ENCODE measurements around the gene UST. TPM values are rescaled to one million over a fixed set of nuclear protein-coding genes. Genes with fewer than 3 reads are reported as not detected.

The UST gene
- total RNA-seq, 1 experiment from 2014 or later: 32.1 TPM

- Mint-ChIP-seq H3K27me3 (ENCODE audit: low read depth) (no peaks in the 10 kb centered on the region), H3K9me3 (peaks cover 9% of the 10 kb centered on the region; the same call in 1 of the 2 replicates), H3K36me3 (peaks cover 11% of the 10 kb centered on the region), H3K4me3 (no peak overlapping the region), H3K27ac (no peak overlapping the region), H3K4me1 (peaks cover 62% of the 10 kb centered on the region)
- DNase-seq (ENCODE audit: low spot score): no peak
- ATAC-seq: no peak
- POLR2A ChIA-PET: no interaction called here
- TF ChIP-seq ATF6 (CRISPR knock-in tag; IDR thresholded peaks at IDR 0.05) (no peak), ZNF317 (CRISPR knock-in tag; IDR thresholded peaks at IDR 0.05; ENCODE audit: borderline replicate concordance, low read depth) (no peak), FOXP4 (CRISPR knock-in tag; IDR thresholded peaks at IDR 0.05) (no peak), TEAD1 (CRISPR knock-in tag; IDR thresholded peaks at IDR 0.05) (no peak), NR1H2 (CRISPR knock-in tag; IDR thresholded peaks at IDR 0.05) (no peak), ZBTB43 (CRISPR knock-in tag; IDR thresholded peaks at IDR 0.05) (no peak), PRRX2 (CRISPR knock-in tag; IDR thresholded peaks at IDR 0.05) (no peak), AFF4 (CRISPR knock-in tag; IDR thresholded peaks at IDR 0.05; ENCODE audit: borderline replicate concordance) (no peak), ZNF416 (CRISPR knock-in tag; IDR thresholded peaks at IDR 0.05) (no peak), MYBL2 (CRISPR knock-in tag; IDR thresholded peaks at IDR 0.05) (no peak), HMGXB4 (CRISPR knock-in tag; IDR thresholded peaks at IDR 0.05) (no peak), RORB (CRISPR knock-in tag; IDR thresholded peaks at IDR 0.05) (no peak), JUN (CRISPR knock-in tag; IDR thresholded peaks at IDR 0.05) (no peak), FOXP1 (CRISPR knock-in tag; IDR thresholded peaks at IDR 0.05; ENCODE audit: borderline replicate concordance) (no peak), AR (CRISPR knock-in tag; IDR thresholded peaks at IDR 0.05) (no peak), PREB (CRISPR knock-in tag; IDR thresholded peaks at IDR 0.05; ENCODE audit: borderline replicate concordance) (no peak), NR2C2 (CRISPR knock-in tag; IDR thresholded peaks at IDR 0.05) (no peak)
- CTCF ChIA-PET: no interaction called here
Observed at GRCh38 chr6:148857798-148858390, 111.1 kb downstream of the UST start.

Measured in WTC11 (cell line).